Activated naive CD4-positive, alpha-beta T cell treated with anti-CD3 and anti-CD28 coated beads for 36 hours (primary cell): ENCODE results near the gene PIN4. TPM values are rescaled to one million over a fixed set of nuclear protein-coding genes. Genes with fewer than 3 reads are reported as not detected.
"Not testable (repeated sequence)": the region's sequence is repeated elsewhere in the genome, so short reads cannot be mapped to it uniquely, and the experiment has no call there.

Source experiments
- CTCF ChIA-PET: fragments of 350-600 bp; sonication (Branson Sonifier 250); formaldehyde crosslinking; loops from one replicate; lab custom pipeline; 2021; ENCODE audit warnings: antibody characterized with exemption; lab: Charles Lee
- DNase-seq: peaks from one replicate; pipeline ENCODE4 v3.0.0-alpha.2; 2020
- H3K27ac Mint-ChIP-seq: one replicate; pipeline ENCODE4 v1.8.0; 2021; ENCODE audit warnings: mild to moderate bottlenecking, mixed read lengths
- H3K27me3 Mint-ChIP-seq: one replicate; pipeline ENCODE4 v1.8.0; 2021; ENCODE audit warnings: low read depth, mixed read lengths
- H3K36me3 Mint-ChIP-seq: one replicate; pipeline ENCODE4 v1.8.0; 2021; ENCODE audit warnings: low read depth, mixed read lengths
- H3K4me1 Mint-ChIP-seq: one replicate; pipeline ENCODE4 v1.8.0; 2021; ENCODE audit warnings: low read depth, mixed read lengths
- H3K4me3 Mint-ChIP-seq: one replicate; pipeline ENCODE4 v1.8.0; 2021; ENCODE audit warnings: mild to moderate bottlenecking, moderate library complexity, mixed read lengths
- H3K9me3 Mint-ChIP-seq: one replicate; pipeline ENCODE4 v1.8.0; 2021; ENCODE audit warnings: mixed read lengths
- intact Hi-C: fragments of 100-400 bp; cut with micrococcal nuclease; formaldehyde crosslinking; loops from one replicate; pipeline ENCODE4 v1.15.1; 2023
- total RNA-seq, 2 experiments: library from RNA; stranded (reverse); gene quantifications; one replicate each; pipeline ENCODE4 v1.2.3, GENCODE V29; 2021

Gene PIN4
- total RNA-seq, 2 experiments from 2014 or later = 5.6 to 8.0 TPM

DNA sequence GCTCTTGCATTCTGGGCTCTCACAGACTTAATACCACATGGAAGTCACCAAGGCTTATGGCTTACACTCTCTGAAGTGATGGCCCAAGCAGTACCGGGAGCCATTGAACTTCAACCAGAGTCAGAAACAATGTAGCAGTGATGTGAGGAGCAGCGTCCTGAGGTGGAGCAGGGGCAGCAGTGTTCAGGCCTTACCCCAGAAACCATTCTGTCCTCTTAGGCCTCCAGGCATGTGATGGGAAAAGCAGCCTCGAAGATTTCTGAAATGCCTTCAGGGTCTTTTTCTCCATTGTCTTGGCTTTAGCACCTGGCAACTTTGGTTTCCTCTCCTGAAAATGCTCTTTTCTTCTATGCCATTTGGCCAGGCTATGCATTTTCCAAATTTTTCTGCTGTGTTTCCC, 22.8 kb upstream of the PIN4 start:
- no peaks in the 10 kb centered on the region for H3K36me3 Mint-ChIP-seq
- DNase-seq = no peak
- no peaks in the 10 kb centered on the region for H3K4me1 Mint-ChIP-seq
- no peak overlapping the region for H3K27ac Mint-ChIP-seq
- no peaks in the 10 kb centered on the region for H3K9me3 Mint-ChIP-seq
- intact Hi-C loops = no loop called here
- H3K4me3 Mint-ChIP-seq = no peak overlapping the region
- no peaks in the 10 kb centered on the region for H3K27me3 Mint-ChIP-seq
- CTCF ChIA-PET = no interaction called here

GRCh38 chrX:72159769-72160168, 21.8 kb upstream of the PIN4 start:
- DNase-seq = no peak
- H3K4me1 Mint-ChIP-seq = no peaks in the 10 kb centered on the region
- intact Hi-C loops = no loop called here
- no peaks in the 10 kb centered on the region for H3K27me3 Mint-ChIP-seq
- no peaks in the 10 kb centered on the region for H3K9me3 Mint-ChIP-seq
- no peaks in the 10 kb centered on the region for H3K36me3 Mint-ChIP-seq
- H3K27ac Mint-ChIP-seq = no peak overlapping the region
- H3K4me3 Mint-ChIP-seq = no peak overlapping the region
- CTCF ChIA-PET = no interaction called here

DNA sequence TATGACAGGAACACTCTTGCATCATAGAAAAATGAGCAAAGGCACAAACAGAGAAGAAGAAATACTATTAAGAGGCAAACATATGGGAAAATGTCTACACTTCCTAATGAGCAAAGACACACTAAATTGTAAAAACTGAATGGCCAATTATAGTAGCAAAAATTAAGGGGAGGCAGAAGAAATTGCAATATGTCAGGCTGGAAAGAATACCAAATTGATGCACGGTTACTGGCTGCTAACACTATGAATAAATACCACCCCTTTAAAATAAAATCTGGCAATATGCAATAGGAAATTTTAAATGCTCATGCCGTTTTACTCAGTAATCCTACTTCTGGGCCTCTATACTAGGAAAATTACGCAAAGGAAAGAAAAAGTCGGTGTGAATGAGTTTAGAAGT, 16.0 kb upstream of the PIN4 start:
- Mint-ChIP-seq H3K4me3 (no peak overlapping the region), H3K9me3 (no peaks in the 10 kb centered on the region), H3K27ac (no peak overlapping the region), H3K4me1 (peaks cover 3% of the 10 kb centered on the region), H3K27me3 (no peaks in the 10 kb centered on the region), H3K36me3 (no peaks in the 10 kb centered on the region)
- no peak for DNase-seq
- CTCF ChIA-PET = no interaction called here
- intact Hi-C loops = no loop called here

- DNase-seq = peak; percentile 30
- Mint-ChIP-seq H3K9me3 (no peaks in the 10 kb centered on the region), H3K4me3 (peak overlapping the region; percentile 65), H3K4me1 (peaks cover 3% of the 10 kb centered on the region), H3K27ac (peak overlapping the region; percentile 79), H3K27me3 (no peaks in the 10 kb centered on the region), H3K36me3 (no peaks in the 10 kb centered on the region)
- intact Hi-C loops = loop anchor here (1.0 kb wide), 1 partner anchor 12 kb away; the partner anchor contains the start of gene PIN4
- CTCF ChIA-PET = no interaction called here
Measured at GRCh38 chrX:72169008-72169728, 12.4 kb upstream of the PIN4 start.

DNA sequence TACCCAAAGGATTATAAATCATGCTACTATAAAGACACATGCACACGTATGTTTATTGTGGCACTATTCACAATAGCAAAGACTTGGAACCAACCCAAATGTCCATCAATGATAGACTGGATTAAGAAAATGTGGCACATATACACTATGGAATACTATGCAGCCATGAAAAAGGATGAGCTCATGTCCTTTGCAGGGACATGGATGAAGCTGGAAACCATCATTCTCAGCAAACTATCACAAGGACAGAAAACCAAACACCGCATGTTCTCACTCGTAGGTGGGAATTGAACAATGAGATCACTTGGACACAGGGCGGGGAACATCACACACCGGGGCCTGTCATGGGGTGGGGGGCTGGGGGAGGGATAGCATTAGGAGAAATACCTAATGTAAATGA, 5.3 kb upstream of the PIN4 start:
- CTCF ChIA-PET, H3K27me3 Mint-ChIP-seq, H3K27ac Mint-ChIP-seq, DNase-seq, H3K4me3 Mint-ChIP-seq, intact Hi-C loops, H3K36me3 Mint-ChIP-seq, H3K4me1 Mint-ChIP-seq, H3K9me3 Mint-ChIP-seq: not testable (repeated sequence)

GRCh38 chrX:72176981-72177380, 4.6 kb upstream of the PIN4 start:
- Mint-ChIP-seq H3K4me1 (peaks cover 7% of the 10 kb centered on the region), H3K36me3 (no peaks in the 10 kb centered on the region), H3K9me3 (peaks cover 3% of the 10 kb centered on the region), H3K4me3 (no peak overlapping the region), H3K27ac (no peak overlapping the region), H3K27me3 (no peaks in the 10 kb centered on the region)
- DNase-seq = no peak
- intact Hi-C loops = no loop called here
- CTCF ChIA-PET = no interaction called here

- peaks cover 4% of the 10 kb centered on the region for H3K36me3 Mint-ChIP-seq
- no peak overlapping the region for H3K4me3 Mint-ChIP-seq
Measured at GRCh38 chrX:72180539-72180938, 1.0 kb upstream of the PIN4 start.

GRCh38 chrX:72182924-72183323, 1.4 kb downstream of the PIN4 start:
- CTCF ChIA-PET = no interaction called here
- peaks cover 4% of the 10 kb centered on the region for H3K36me3 Mint-ChIP-seq

More at GRCh38 chrX:72180539-72180938, 1.0 kb upstream of the PIN4 start:
- Mint-ChIP-seq H3K27me3 (no peaks in the 10 kb centered on the region), H3K4me1 (peaks cover 11% of the 10 kb centered on the region), H3K27ac (no peak overlapping the region), H3K9me3 (peaks cover 3% of the 10 kb centered on the region)
- CTCF ChIA-PET = interaction anchor here (0.8 to 1.4 kb wide), 2 partner anchors 97 to 162 kb away, joined by 3 to 4 read pairs; partner anchors contain the start of gene RPS4X
- no peak for DNase-seq
- intact Hi-C loops = loop anchor here (5.0 kb wide), 2 partner anchors 53 to 813 kb away; partner anchors contain the start of gene TAF1

GRCh38 chrX:72201836-72202536, 20.4 kb downstream of the PIN4 start:
- Mint-ChIP-seq H3K9me3 (no peaks in the 10 kb centered on the region), H3K4me1 (no peaks in the 10 kb centered on the region)
- CTCF ChIA-PET = interaction anchor here (0.5 kb wide), 1 partner anchor 8 kb away, joined by 5 read pairs; no protein-coding TSS in a partner anchor

More at GRCh38 chrX:72182924-72183323, 1.4 kb downstream of the PIN4 start:
- Mint-ChIP-seq H3K9me3 (no peaks in the 10 kb centered on the region), H3K27me3 (no peaks in the 10 kb centered on the region), H3K27ac (no peak overlapping the region), H3K4me1 (peaks cover 11% of the 10 kb centered on the region), H3K4me3 (no peak overlapping the region)
- DNase-seq = no peak
- intact Hi-C loops = loop anchor here (5.0 kb wide), 2 partner anchors 56 to 816 kb away; partner anchors contain the start of gene TAF1

DNA sequence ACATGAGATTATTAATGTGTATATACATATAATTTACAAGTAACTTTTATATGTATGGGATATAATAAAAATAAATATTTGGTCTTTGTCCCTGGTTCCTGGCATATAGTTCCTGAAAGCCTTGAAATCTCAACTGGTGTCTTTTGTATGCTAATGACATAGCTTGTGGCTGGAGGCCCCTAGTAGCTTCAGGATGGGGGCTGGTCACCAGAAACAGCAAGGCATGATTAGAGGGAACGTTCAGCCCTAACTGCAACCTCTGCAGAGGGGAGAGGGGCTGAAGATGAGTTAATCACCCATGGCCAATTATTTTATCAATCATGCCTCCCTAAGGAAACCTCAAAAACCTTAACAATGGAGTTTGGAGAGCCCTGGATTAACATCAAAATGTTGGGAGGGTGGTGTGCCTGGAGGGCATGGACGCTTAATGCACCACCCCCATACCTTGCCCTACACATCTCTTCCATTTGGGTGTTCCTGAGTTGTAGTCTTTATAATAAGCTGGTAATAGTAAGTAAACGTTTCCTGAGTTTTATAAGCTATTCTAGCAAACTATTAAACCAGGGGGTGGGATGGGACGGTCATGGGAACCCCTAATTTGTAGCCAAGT, 21.3 kb downstream of the PIN4 start:
- Mint-ChIP-seq H3K36me3 (peaks cover 17% of the 10 kb centered on the region), H3K4me1 (no peaks in the 10 kb centered on the region), H3K27me3 (no peaks in the 10 kb centered on the region), H3K9me3 (no peaks in the 10 kb centered on the region), H3K4me3 (no peak overlapping the region), H3K27ac (no peak overlapping the region)
- DNase-seq = no peak
- intact Hi-C loops = no loop called here
- CTCF ChIA-PET = no interaction called here

More at GRCh38 chrX:72201836-72202536, 20.4 kb downstream of the PIN4 start:
- Mint-ChIP-seq H3K27me3 (no peaks in the 10 kb centered on the region), H3K36me3 (peaks cover 10% of the 10 kb centered on the region), H3K27ac (no peak overlapping the region), H3K4me3 (no peak overlapping the region)
- DNase-seq = no peak
- intact Hi-C loops = no loop called here

DNA sequence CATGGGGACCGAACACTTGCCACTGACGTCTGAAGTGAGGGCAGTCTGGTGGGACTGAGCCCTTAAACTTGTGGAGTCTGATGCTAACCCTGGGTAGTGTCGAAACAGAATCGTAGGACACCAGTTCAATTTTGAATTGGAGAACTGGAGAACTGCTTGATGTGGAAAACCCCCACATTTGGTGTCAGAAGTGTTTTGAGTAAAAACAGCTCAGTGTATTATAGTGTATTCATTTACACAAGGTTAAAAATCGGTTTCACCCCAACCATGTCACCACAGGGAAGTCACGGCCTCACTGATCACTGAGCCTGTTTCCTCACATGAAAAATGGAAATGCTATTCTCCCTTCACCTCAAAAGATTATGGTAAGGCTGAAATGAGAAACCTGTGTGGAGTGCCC, 21.9 kb downstream of the PIN4 start:
- Mint-ChIP-seq H3K4me1 (no peaks in the 10 kb centered on the region), H3K4me3 (no peak overlapping the region), H3K9me3 (no peaks in the 10 kb centered on the region), H3K27me3 (no peaks in the 10 kb centered on the region), H3K36me3 (peaks cover 17% of the 10 kb centered on the region), H3K27ac (no peak overlapping the region)
- no peak for DNase-seq
- intact Hi-C loops = no loop called here
- CTCF ChIA-PET = no interaction called here

GRCh38 chrX:72205706-72206105, 24.1 kb downstream of the PIN4 start:
- H3K27ac Mint-ChIP-seq = no peak overlapping the region
- CTCF ChIA-PET = no interaction called here
- H3K36me3 Mint-ChIP-seq = peaks cover 21% of the 10 kb centered on the region
- H3K4me3 Mint-ChIP-seq = no peak overlapping the region
- intact Hi-C loops = no loop called here
- no peaks in the 10 kb centered on the region for H3K27me3 Mint-ChIP-seq
- H3K4me1 Mint-ChIP-seq = no peaks in the 10 kb centered on the region
- DNase-seq = no peak
- no peaks in the 10 kb centered on the region for H3K9me3 Mint-ChIP-seq
